Measurements from ENCODE around the gene DOP1A. TPM values are rescaled to one million over a fixed set of nuclear protein-coding genes. Genes with fewer than 3 reads are reported as not detected.
A peak's percentile ranks its signal among the peaks of the same experiment; 100 is the strongest.

DOP1A gene
- total RNA-seq, 1 donor from 2014 or later = 18.1 TPM

DNA sequence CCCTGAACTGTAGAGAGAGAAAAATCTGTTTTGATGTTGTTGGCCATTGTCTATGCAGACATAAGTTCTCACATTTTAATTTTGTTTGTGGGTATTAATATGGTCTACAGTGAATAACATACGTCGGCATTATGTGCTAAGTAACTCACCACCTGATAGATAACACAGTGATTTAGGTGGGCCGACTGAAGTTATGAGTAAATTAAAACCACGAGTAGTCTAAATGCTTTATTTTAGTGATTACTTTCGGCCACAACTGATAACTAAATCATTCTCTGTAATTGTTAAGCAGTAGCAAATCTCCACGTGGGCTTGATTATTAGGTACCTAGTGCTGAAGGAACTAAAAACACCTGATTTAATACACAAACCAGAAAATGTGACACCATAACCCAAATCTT, 1.1 kb downstream of the DOP1A start:
- no peaks in the 10 kb centered on the region for H3K36me3 ChIP-seq
- DNase-seq = no peak
- H3K4me3 ChIP-seq = peak overlapping the region; percentile 80
- H3K9me3 ChIP-seq (replicated peaks) = no peaks in the 10 kb centered on the region
- TF ChIP-seq, protein P1, sequence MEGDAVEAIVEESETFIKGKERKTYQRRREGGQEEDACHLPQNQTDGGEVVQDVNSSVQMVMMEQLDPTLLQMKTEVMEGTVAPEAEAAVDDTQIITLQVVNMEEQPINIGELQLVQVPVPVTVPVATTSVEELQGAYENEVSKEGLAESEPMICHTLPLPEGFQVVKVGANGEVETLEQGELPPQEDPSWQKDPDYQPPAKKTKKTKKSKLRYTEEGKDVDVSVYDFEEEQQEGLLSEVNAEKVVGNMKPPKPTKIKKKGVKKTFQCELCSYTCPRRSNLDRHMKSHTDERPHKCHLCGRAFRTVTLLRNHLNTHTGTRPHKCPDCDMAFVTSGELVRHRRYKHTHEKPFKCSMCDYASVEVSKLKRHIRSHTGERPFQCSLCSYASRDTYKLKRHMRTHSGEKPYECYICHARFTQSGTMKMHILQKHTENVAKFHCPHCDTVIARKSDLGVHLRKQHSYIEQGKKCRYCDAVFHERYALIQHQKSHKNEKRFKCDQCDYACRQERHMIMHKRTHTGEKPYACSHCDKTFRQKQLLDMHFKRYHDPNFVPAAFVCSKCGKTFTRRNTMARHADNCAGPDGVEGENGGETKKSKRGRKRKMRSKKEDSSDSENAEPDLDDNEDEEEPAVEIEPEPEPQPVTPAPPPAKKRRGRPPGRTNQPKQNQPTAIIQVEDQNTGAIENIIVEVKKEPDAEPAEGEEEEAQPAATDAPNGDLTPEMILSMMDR (IDR thresholded peaks at IDR 0.05; ENCODE audit: borderline replicate concordance) = no peak
- intact Hi-C loops (cut with micrococcal nuclease) = loop anchor here (10.0 kb wide), 1 partner anchor 446 kb away; the partner anchor contains the start of gene PRSS35
- peaks cover 83% of the 10 kb centered on the region for H3K4me1 ChIP-seq
- H3K27ac ChIP-seq (replicated peaks) = peak overlapping the region; percentile 84
- no peaks in the 10 kb centered on the region for H3K27me3 ChIP-seq (ENCODE audit: low read depth)

DNA sequence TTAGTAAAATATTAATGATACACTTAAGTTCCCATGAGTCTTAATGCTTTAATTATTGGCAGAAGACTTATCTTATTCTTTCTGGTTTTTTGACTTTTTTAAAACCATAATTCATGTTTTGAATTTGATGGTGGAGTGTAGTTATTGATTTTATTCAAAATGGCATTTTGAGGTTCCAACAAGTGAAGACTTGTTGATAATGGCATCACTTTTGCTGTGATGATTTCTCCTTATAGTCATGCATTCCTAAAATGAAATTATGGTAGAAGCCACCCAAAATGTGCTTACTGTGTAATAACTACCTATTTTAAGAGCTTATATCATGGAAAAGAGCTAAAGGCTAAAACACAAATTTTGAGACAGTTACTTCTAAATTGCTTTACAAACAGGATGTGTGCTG, 2.2 kb downstream of the DOP1A start:
- Histone ChIP-seq H3K9me3 (replicated peaks) (no peaks in the 10 kb centered on the region), H3K27me3 (ENCODE audit: low read depth) (no peaks in the 10 kb centered on the region), H3K27ac (replicated peaks) (no peak overlapping the region), H3K4me1 (peaks cover 83% of the 10 kb centered on the region), H3K36me3 (no peaks in the 10 kb centered on the region), H3K4me3 (no peak overlapping the region)
- intact Hi-C loops (cut with micrococcal nuclease) = loop anchor here (10.0 kb wide), 1 partner anchor 445 kb away; the partner anchor contains the start of gene PRSS35
- TF ChIP-seq, protein P1 (IDR thresholded peaks at IDR 0.05; ENCODE audit: borderline replicate concordance) = no peak
- DNase-seq = no peak

DNA sequence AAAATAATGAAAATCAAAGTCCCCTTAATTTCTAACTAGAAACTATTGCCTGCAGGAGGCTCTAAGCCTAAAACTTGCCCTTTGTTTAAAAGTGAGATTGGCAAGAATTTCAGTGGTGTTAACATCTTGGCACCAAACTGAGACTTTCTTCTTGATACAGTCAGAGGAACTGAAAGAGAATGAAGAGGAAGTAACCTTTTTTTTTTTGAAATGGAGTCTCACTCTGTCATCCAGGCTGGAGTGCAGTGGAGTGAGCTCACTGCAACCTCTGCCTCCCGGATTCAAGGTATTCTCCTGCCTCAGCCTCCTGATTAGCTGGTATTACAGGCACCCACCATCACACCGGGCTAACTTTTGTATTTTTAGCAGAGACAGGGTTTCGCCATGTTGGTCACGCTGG, 3.6 kb downstream of the DOP1A start:
- no peak for DNase-seq
- Histone ChIP-seq H3K36me3 (no peaks in the 10 kb centered on the region), H3K27me3 (ENCODE audit: low read depth) (no peaks in the 10 kb centered on the region), H3K27ac (replicated peaks) (peak overlapping the region; percentile 5), H3K9me3 (replicated peaks) (no peaks in the 10 kb centered on the region), H3K4me1 (peaks cover 71% of the 10 kb centered on the region), H3K4me3 (no peak overlapping the region)
- TF ChIP-seq, protein P1 (IDR thresholded peaks at IDR 0.05; ENCODE audit: borderline replicate concordance) = no peak
- intact Hi-C loops (cut with micrococcal nuclease) = no loop called here

DNA sequence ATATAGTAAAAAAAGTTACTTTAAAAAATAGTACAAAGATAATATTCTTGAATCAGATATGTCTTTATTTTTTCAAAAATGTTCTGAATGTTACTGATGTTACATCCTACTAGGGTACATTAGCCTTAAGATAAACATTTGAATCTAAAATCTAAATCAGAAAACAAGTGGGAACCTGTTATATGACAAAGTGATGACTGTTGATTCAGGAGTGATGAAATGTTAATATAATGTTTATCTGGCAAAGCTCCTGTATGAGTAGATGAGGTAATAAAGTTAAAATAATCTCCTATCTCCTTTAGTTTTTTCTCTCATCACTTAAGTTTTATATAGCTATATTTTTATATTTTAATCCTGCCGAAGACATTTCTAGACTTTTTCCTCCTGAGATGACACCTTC, 4.2 kb downstream of the DOP1A start:
- TF ChIP-seq, protein P1 (IDR thresholded peaks at IDR 0.05; ENCODE audit: borderline replicate concordance) = no peak
- H3K4me1 ChIP-seq = peaks cover 69% of the 10 kb centered on the region
- intact Hi-C loops (cut with micrococcal nuclease) = no loop called here

DNA sequence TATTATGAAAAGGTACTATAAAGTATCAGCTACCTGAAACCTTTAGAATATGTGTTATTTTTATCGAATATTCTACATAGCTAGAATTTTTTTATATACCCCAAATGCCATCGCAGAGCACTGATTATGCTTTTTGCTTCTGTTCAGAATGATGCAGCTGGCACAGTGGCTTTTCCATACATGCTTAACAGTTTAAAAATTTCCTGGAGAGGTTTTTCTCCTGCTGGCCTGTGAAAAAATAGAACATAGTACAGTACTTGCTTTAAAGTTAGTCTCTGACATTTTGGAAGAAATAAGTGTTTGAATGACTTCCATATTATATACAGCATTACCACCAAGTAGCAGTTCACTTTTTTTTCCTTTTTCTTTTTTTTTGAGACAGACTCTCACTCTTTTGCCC, 5.3 kb downstream of the DOP1A start:
- Histone ChIP-seq H3K27me3 (ENCODE audit: low read depth) (no peaks in the 10 kb centered on the region), H3K27ac (replicated peaks) (no peak overlapping the region), H3K9me3 (replicated peaks) (no peaks in the 10 kb centered on the region), H3K4me1 (peaks cover 63% of the 10 kb centered on the region), H3K36me3 (no peaks in the 10 kb centered on the region), H3K4me3 (no peak overlapping the region)
- DNase-seq = no peak
- intact Hi-C loops (cut with micrococcal nuclease) = no loop called here
- TF ChIP-seq, protein P1 (IDR thresholded peaks at IDR 0.05; ENCODE audit: borderline replicate concordance) = no peak

More for the DNA sequence above, 4.2 kb downstream of the DOP1A start:
- no peak overlapping the region for H3K4me3 ChIP-seq
- DNase-seq = no peak
- H3K27ac ChIP-seq (replicated peaks) = no peak overlapping the region
- H3K9me3 ChIP-seq (replicated peaks) = no peaks in the 10 kb centered on the region
- no peaks in the 10 kb centered on the region for H3K27me3 ChIP-seq (ENCODE audit: low read depth)
- no peaks in the 10 kb centered on the region for H3K36me3 ChIP-seq

Measured in left ventricle myocardium inferior (tissue), 1 donor.